Testis (tissue), 2 donors: ENCODE measurements around the gene KRTAP4-16.

Experiments
- POLR2A ChIP-seq: fragments of 450-650 bp; IDR thresholded peaks from one replicate; pipeline ENCODE4 v1.6.1; 2017; ENCODE audit warnings: antibody characterized with exemption, mild to moderate bottlenecking, moderate library complexity
- TF ChIP-seq, protein P1 (sequence below), 3 experiments: fragments of 450-650 bp in 2 of 3; fragments of 200-600 bp in 1 of 3; sonication (generic) in 1 of 3; IDR thresholded peaks; one replicate each; pipeline ENCODE4 v1.5.1; 2016 to 2019; ENCODE audit warnings: antibody characterized with exemption in 3 of 3, mild to moderate bottlenecking in 2 of 3, moderate library complexity in 1 of 3

DNA sequence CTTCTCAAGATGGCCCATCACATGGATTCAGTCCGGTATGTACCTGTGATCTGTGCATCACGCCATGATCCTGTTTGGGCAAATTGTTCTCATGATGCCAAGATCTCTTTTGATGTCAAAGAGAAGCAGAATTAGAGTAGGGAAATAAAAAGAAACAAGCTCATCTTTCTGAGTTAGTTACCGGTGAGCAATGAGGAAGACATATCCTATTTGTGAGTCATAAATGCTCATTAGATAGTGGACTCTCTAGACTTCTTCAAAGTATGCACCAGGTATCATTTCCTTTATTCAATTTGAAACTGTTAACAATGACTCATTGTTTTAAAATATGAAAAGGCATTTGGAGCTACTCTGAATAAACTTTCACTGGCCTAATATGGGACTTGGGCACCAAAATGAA lies 30.0 kb upstream of the KRTAP4-16 start:
- TF ChIP-seq, protein P1, sequence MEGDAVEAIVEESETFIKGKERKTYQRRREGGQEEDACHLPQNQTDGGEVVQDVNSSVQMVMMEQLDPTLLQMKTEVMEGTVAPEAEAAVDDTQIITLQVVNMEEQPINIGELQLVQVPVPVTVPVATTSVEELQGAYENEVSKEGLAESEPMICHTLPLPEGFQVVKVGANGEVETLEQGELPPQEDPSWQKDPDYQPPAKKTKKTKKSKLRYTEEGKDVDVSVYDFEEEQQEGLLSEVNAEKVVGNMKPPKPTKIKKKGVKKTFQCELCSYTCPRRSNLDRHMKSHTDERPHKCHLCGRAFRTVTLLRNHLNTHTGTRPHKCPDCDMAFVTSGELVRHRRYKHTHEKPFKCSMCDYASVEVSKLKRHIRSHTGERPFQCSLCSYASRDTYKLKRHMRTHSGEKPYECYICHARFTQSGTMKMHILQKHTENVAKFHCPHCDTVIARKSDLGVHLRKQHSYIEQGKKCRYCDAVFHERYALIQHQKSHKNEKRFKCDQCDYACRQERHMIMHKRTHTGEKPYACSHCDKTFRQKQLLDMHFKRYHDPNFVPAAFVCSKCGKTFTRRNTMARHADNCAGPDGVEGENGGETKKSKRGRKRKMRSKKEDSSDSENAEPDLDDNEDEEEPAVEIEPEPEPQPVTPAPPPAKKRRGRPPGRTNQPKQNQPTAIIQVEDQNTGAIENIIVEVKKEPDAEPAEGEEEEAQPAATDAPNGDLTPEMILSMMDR (IDR thresholded peaks at IDR 0.05), result no peak
- TF ChIP-seq POLR2A, result no peak
